ENCODE data around the gene GTF2F2.

DNA sequence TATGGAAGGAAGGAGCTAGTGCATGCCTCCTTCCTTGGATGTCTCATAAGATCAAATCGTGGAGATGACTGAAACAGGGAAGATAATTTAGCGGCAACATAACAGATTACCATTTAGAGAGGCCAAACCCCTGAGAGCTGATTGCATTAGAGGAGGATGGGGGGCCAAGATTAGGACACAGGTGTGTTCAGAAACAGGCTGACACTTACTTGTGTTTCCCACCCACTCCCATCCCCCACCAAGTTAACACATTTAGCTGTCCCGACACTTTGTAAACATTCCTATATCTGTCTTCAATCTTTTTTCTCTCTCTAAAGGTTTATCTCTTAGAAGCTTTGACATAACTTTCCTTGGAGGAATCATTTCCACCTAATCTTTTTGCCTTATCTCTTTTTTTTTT, 129.4 kb downstream of the GTF2F2 start:
- TF ChIP-seq, protein P1, sequence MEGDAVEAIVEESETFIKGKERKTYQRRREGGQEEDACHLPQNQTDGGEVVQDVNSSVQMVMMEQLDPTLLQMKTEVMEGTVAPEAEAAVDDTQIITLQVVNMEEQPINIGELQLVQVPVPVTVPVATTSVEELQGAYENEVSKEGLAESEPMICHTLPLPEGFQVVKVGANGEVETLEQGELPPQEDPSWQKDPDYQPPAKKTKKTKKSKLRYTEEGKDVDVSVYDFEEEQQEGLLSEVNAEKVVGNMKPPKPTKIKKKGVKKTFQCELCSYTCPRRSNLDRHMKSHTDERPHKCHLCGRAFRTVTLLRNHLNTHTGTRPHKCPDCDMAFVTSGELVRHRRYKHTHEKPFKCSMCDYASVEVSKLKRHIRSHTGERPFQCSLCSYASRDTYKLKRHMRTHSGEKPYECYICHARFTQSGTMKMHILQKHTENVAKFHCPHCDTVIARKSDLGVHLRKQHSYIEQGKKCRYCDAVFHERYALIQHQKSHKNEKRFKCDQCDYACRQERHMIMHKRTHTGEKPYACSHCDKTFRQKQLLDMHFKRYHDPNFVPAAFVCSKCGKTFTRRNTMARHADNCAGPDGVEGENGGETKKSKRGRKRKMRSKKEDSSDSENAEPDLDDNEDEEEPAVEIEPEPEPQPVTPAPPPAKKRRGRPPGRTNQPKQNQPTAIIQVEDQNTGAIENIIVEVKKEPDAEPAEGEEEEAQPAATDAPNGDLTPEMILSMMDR (IDR thresholded peaks at IDR 0.05): no peak
- TF ChIP-seq POLR2AphosphoS5 (IDR thresholded peaks at IDR 0.05) (no peak), POLR2A (IDR thresholded peaks at IDR 0.05) (no peak), EP300 (IDR thresholded peaks at IDR 0.05) (no peak)

Data from stomach (tissue), 4 donors.